Liver (tissue), 9 donors: Measurements from ENCODE around the gene MGA. TPM values are rescaled to one million over a fixed set of nuclear protein-coding genes. Genes with fewer than 3 reads are reported as not detected.
"Not testable (repeated sequence)": the region's sequence is repeated elsewhere in the genome, so short reads cannot be mapped to it uniquely, and the experiment has no call there.

Experiments
- DNase-seq: peaks from one replicate; pipeline ENCODE4 v3.0.0-alpha.2; 2017; ENCODE audit warnings: low spot score
- H3K27ac ChIP-seq, 2 donors: one replicate each; pipeline ENCODE4 v1.7.0; 2013; ENCODE audit warnings: inconsistent platforms in 2 of 2, low read length in 2 of 2, control low read depth in 1 of 2, low read depth in 1 of 2, mild to moderate bottlenecking in 1 of 2
- H3K27me3 ChIP-seq, 4 donors: one replicate each; pipeline versions ENCODE4 v1.6.1 to v1.7.0; 2013; ENCODE audit warnings: low read length in 3 of 4, inconsistent platforms in 1 of 4, mild to moderate bottlenecking in 1 of 4, moderate library complexity in 1 of 4; ENCODE audit not compliant: control insufficient read depth in 4 of 4, insufficient read depth in 4 of 4
- H3K36me3 ChIP-seq, 4 donors: one replicate each; pipeline versions ENCODE4 v1.6.1 to v1.7.0; 2013; ENCODE audit warnings: low read length in 3 of 4, mild to moderate bottlenecking in 3 of 4, low read depth in 1 of 4, moderate library complexity in 1 of 4; ENCODE audit not compliant: control insufficient read depth in 4 of 4, insufficient read depth in 3 of 4
- H3K4me1 ChIP-seq, 4 donors: one replicate each; pipeline versions ENCODE4 v1.6.1 to v1.7.0; 2013; ENCODE audit warnings: low read length in 3 of 4, mild to moderate bottlenecking in 3 of 4, moderate library complexity in 1 of 4; ENCODE audit not compliant: control insufficient read depth in 4 of 4, insufficient read depth in 4 of 4
- H3K4me3 ChIP-seq, 3 donors: one replicate each; pipeline versions ENCODE4 v1.6.1 to v1.7.0; 2013; ENCODE audit warnings: low read length in 3 of 3, control low read depth in 1 of 3, low read depth in 1 of 3, mild to moderate bottlenecking in 1 of 3
- H3K9ac ChIP-seq, 2 donors: one replicate each; pipeline ENCODE4 v1.7.0; 2013; ENCODE audit warnings: low read length in 2 of 2, mild to moderate bottlenecking in 2 of 2, moderate library complexity in 2 of 2, control low read depth in 1 of 2, low read depth in 1 of 2
- H3K9me3 ChIP-seq, 4 donors: one replicate each; pipeline versions ENCODE4 v1.6.1 to v1.7.0; 2013; ENCODE audit warnings: low read length in 3 of 4; ENCODE audit not compliant: control insufficient read depth in 4 of 4
- EGR1 ChIP-seq, 2 donors: IDR thresholded peaks; 2 replicates each; pipeline ENCODE4 v1.6.1; 2016 to 2018; ENCODE audit warnings: antibody characterized with exemption in 2 of 2, low read depth in 2 of 2
- FOXA1 ChIP-seq: IDR thresholded peaks from 2 replicates; pipeline ENCODE4 v1.6.1; 2016; ENCODE audit warnings: antibody characterized with exemption
- GABPA ChIP-seq, 2 donors: IDR thresholded peaks in 1 of 2; conservative IDR thresholded peaks in 1 of 2; 2 replicates each; pipeline ENCODE4 v1.6.1; 2016; ENCODE audit warnings: antibody characterized with exemption in 2 of 2, mild to moderate bottlenecking in 1 of 2, moderate library complexity in 1 of 2
- HNF4A ChIP-seq, 2 donors: conservative IDR thresholded peaks; 2 replicates each; pipeline ENCODE4 v1.6.1; 2016; ENCODE audit warnings: antibody characterized with exemption in 2 of 2, mild to moderate bottlenecking in 2 of 2
- HNF4G ChIP-seq: IDR thresholded peaks from 2 replicates; pipeline ENCODE4 v1.6.1; 2016; ENCODE audit warnings: antibody characterized with exemption
- JUND ChIP-seq, 2 donors: IDR thresholded peaks; 2 replicates each; pipeline ENCODE4 v1.6.1; 2016; ENCODE audit warnings: antibody characterized with exemption in 2 of 2
- RAD21 ChIP-seq, 2 donors: IDR thresholded peaks; 2 replicates each; pipeline ENCODE4 v1.6.1; 2016; ENCODE audit warnings: antibody characterized with exemption in 2 of 2, mild to moderate bottlenecking in 2 of 2
- REST ChIP-seq: IDR thresholded peaks from 2 replicates; pipeline ENCODE4 v1.6.1; 2016; ENCODE audit warnings: antibody characterized with exemption, mild to moderate bottlenecking
- RXRA ChIP-seq, 2 donors: IDR thresholded peaks; 2 replicates each; pipeline ENCODE4 v1.6.1; 2017 to 2018; ENCODE audit warnings: antibody characterized with exemption in 2 of 2, mild to moderate bottlenecking in 1 of 2
- SP1 ChIP-seq: IDR thresholded peaks from 2 replicates; pipeline ENCODE4 v1.6.1; 2018; ENCODE audit warnings: antibody characterized with exemption, mild to moderate bottlenecking
- TAF1 ChIP-seq: conservative IDR thresholded peaks from 2 replicates; pipeline ENCODE4 v1.6.1; 2016; ENCODE audit warnings: antibody characterized with exemption, mild to moderate bottlenecking
- YY1 ChIP-seq: IDR thresholded peaks from 2 replicates; pipeline ENCODE4 v1.6.1; 2016; ENCODE audit warnings: antibody characterized with exemption, mild to moderate bottlenecking
- ZBTB33 ChIP-seq: IDR thresholded peaks from 2 replicates; pipeline ENCODE4 v1.6.1; 2016; ENCODE audit warnings: antibody characterized with exemption
- WGBS: extraction: QIAGEN DNeasy Blood & Tissue Kit; methylation state at CpG from one replicate; pipeline ENCODE4 v1.1.7; 2013; 5-methylcytosine and 5-hydroxymethylcytosine counted together
- polyA plus RNA-seq, 2 donors: library from polyadenylated mRNA; stranded (reverse) in 1 of 2; unstranded in 1 of 2; fragments of 200-250 nt in 1 of 2; fragments of >200 nt in 1 of 2; fragmentation: Nextera tagmentation in 1 of 2; extraction: Ambion mirVana in 1 of 2; gene quantifications; one replicate each; pipeline versions ENCODE4 v1.2.1 to v1.2.3, GENCODE V29; 2013 to 2015
- total RNA-seq, 2 donors: library from RNA; depleted of rRNA; stranded (reverse); fragments of >200 nt; gene quantifications; one replicate each; pipeline ENCODE4 v1.2.3, GENCODE V29; 2014
- TF ChIP-seq, protein P1 (sequence below): IDR thresholded peaks from 2 replicates; pipeline ENCODE4 v1.6.1; 2016; ENCODE audit warnings: antibody characterized with exemption
- donor health status: healthy.
- donor health status: healthy.
- donor health status: healthy.
- donor health status: healthy.
- donor health status: healthy.

MGA gene
- total and polyA plus RNA-seq, 4 donors = 2.1 to 33.5 (median 13.2) TPM

- 96% methylated on average over 4 of the region's 4 CpGs for WGBS
- Histone ChIP-seq H3K27me3 (no peaks in the 10 kb centered on the region), H3K9ac (no peak overlapping the region), H3K4me3 (no peak overlapping the region), H3K9me3 (no peaks in the 10 kb centered on the region), H3K27ac (no peak overlapping the region), H3K4me1 (no peaks in the 10 kb centered on the region), H3K36me3 (peaks cover 1 to 28% (median 20%) of the 10 kb centered on the region in 4 donors)
- TF ChIP-seq FOXA1 = no peak
- no peak for DNase-seq
These were observed 73.9 kb downstream of the MGA start for GRCh38 chr15:41734079-41734478.

DNA sequence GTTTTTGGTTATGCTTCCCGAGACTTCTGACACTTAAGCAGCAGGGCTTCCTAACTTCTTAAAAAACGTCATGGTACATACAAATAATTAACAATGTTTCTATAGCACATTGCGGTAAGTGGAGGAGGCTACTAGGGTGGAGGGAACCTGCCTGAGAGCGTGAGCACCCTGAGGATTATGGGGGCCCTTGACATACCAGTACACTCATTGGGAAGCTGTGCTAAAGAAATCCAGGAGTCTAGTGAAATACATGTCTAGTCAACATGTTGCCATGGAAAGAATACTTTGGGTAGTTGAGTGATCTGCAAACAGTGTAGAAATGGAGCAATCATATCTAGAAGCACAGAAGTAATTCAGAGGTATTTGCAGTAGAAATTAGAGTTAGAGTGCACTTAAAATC, 74.8 kb downstream of the MGA start:
- H3K4me3 ChIP-seq = no peak overlapping the region
- no peaks in the 10 kb centered on the region for H3K27me3 ChIP-seq
- H3K36me3 ChIP-seq = peaks cover 1 to 29% (median 19%) of the 10 kb centered on the region in 4 donors
- H3K4me1 ChIP-seq = no peaks in the 10 kb centered on the region
- no peak for DNase-seq
- TF ChIP-seq EGR1 (IDR thresholded peaks at IDR 0.05; ENCODE audit: low read depth in 2 of 2) = no peak
- TF ChIP-seq RXRA (IDR thresholded peaks at IDR 0.05) = no peak
- TF ChIP-seq SP1 = no peak
- no peak for TF ChIP-seq RAD21 (IDR thresholded peaks at IDR 0.05)
- H3K27ac ChIP-seq = no peak overlapping the region
- H3K9me3 ChIP-seq = no peaks in the 10 kb centered on the region
- H3K9ac ChIP-seq = no peak overlapping the region
- WGBS = 94% methylated on average over 4 of the region's 4 CpGs

DNA sequence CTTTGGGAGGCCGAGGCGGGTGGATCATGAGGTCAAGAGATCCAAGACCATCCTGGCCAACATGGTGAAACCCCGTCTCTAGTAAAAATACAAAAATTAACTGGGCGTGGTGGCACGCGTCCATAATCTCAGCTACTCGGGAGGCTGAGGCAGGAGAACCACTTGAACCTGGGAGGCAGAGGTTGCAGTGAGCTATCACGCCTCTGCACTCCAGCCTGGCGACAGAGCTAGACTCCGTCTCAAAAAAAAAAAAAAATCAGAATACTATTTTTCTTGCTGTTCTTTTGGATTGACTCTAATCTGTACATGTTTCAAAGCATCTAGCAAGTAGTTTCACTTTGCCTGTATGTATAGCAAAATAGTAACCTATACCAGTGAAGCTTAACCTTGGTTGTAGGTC, 75.3 kb downstream of the MGA start:
- peaks cover 1 to 30% (median 19%) of the 10 kb centered on the region in 4 donors for H3K36me3 ChIP-seq
- DNase-seq, H3K27ac ChIP-seq, H3K9me3 ChIP-seq, H3K9ac ChIP-seq, H3K27me3 ChIP-seq, H3K4me1 ChIP-seq, H3K4me3 ChIP-seq: not testable (repeated sequence)
- WGBS = 97% methylated on average over 10 of the region's 10 CpGs

DNA sequence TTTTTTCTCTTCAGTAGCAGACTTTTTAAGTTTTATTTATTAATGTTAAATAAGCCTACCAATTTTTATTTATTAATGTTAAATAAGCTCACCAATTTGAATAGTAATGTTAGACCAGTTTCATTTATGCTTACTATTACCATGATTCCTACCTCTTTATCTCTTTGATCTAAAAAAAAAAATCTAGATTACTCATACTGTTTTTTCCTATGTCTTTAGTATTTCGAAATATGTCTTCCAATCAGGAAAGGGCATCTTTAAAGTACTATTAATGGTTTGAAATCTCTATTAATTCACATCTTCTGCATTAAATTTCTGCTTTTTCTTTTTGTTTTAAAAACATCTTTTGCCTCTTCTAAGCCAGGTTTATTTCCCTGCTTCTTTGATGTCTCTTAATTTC, 86.6 kb downstream of the MGA start:
- DNase-seq = no peak
- Histone ChIP-seq H3K9ac (no peak overlapping the region), H3K4me3 (no peak overlapping the region), H3K9me3 (no peaks in the 10 kb centered on the region), H3K27me3 (no peaks in the 10 kb centered on the region), H3K4me1 (no peaks in the 10 kb centered on the region), H3K27ac (no peak overlapping the region), H3K36me3 (peaks cover 1 to 30% (median 17%) of the 10 kb centered on the region in 4 donors)
- 94% methylated on average over 1 of the region's 1 CpG for WGBS
- TF ChIP-seq SP1 (no peak), EGR1 (IDR thresholded peaks at IDR 0.05; ENCODE audit: low read depth in 2 of 2) (no peak)
- TF ChIP-seq, protein P1, sequence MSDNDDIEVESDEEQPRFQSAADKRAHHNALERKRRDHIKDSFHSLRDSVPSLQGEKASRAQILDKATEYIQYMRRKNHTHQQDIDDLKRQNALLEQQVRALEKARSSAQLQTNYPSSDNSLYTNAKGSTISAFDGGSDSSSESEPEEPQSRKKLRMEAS = no peak

DNA sequence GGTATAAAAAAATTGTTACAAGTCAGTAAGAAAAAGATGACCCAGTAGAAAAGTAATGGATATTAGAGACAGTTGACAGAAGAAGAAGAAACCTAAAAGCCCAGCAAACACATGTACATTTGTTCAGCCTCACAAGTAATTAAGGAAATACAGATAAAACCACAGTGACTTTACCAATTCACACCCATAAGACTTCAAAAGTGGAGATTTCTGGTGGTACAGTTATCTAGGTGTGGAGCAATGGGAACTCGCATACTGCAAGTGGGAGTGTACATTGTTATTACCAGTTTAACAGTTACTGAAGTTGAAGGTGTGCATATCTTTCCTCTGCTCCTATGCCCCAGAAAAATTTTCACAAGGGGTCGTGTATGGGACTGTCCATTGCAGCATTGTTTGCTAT, 96.0 kb downstream of the MGA start:
- H3K9me3 ChIP-seq = no peaks in the 10 kb centered on the region
- no peak for TF ChIP-seq EGR1 (IDR thresholded peaks at IDR 0.05; ENCODE audit: low read depth in 2 of 2)
- TF ChIP-seq HNF4A (conservative IDR thresholded peaks at IDR 0.05) = no peak
- TF ChIP-seq HNF4G = no peak
- TF ChIP-seq RAD21 (IDR thresholded peaks at IDR 0.05) = no peak
- TF ChIP-seq FOXA1 = no peak
- TF ChIP-seq TAF1 = no peak
- TF ChIP-seq, protein P1 = no peak
- TF ChIP-seq YY1 = no peak
- no peak for TF ChIP-seq REST
- no peak for TF ChIP-seq GABPA (IDR thresholded peaks at IDR 0.05 in 1 of 2, conservative IDR thresholded peaks at IDR 0.05 in 1 of 2)
- no peak for TF ChIP-seq ZBTB33
- no peak for TF ChIP-seq JUND (IDR thresholded peaks at IDR 0.05)
- no peaks in the 10 kb centered on the region for H3K27me3 ChIP-seq
- H3K36me3 ChIP-seq = peaks cover 2 to 35% (median 13%) of the 10 kb centered on the region in 4 donors
- no peak for DNase-seq
- 96% methylated on average over 2 of the region's 2 CpGs for WGBS
- no peak overlapping the region for H3K27ac ChIP-seq
- H3K9ac ChIP-seq = no peak overlapping the region
- H3K4me1 ChIP-seq = no peaks in the 10 kb centered on the region
- no peak overlapping the region for H3K4me3 ChIP-seq
